Panc1 (cell line): Measurements from ENCODE around the gene NEK7.

Source experiments
- CTCF ChIP-seq: fragments of 450-650 bp; IDR thresholded peaks from 2 replicates; pipeline ENCODE4 v1.5.1; 2017; ENCODE audit warnings: mild to moderate bottlenecking
- POLR2AphosphoS5 ChIP-seq: IDR thresholded peaks from 2 replicates; pipeline ENCODE4 v1.6.1; 2012; ENCODE audit warnings: mild to moderate bottlenecking, low read depth, low read length, moderate library complexity
- REST ChIP-seq, 2 experiments: IDR thresholded peaks; 2 replicates each; pipeline ENCODE4 v1.6.1; 2011 to 2012; ENCODE audit warnings: low read depth in 2 of 2, control low read depth in 1 of 2, low read length in 1 of 2, mild to moderate bottlenecking in 1 of 2, moderate library complexity in 1 of 2; ENCODE audit not compliant: insufficient read depth in 1 of 2
- SIN3A ChIP-seq: IDR thresholded peaks from 2 replicates; pipeline ENCODE4 v1.6.1; 2012; ENCODE audit warnings: low read depth, mild to moderate bottlenecking, low read length, moderate library complexity, borderline replicate concordance; ENCODE audit not compliant: insufficient read depth

- no peak for TF ChIP-seq CTCF
- TF ChIP-seq SIN3A: no peak
- no peak for TF ChIP-seq POLR2AphosphoS5
- TF ChIP-seq REST (IDR thresholded peaks at IDR 0.05; ENCODE audit: insufficient read depth in 1 of 2, low read depth in 2 of 2, low read length in 1 of 2): no peak
Measured at GRCh38 chr1:198297281-198297680, 140.5 kb downstream of the NEK7 start.
